ENCODE results near the gene DHH.
A peak's percentile ranks its signal among the peaks of the same experiment; 100 is the strongest.

Gene DHH

GRCh38 chr12:49055978-49056754, 38.4 kb downstream of the DHH start:
- peak overlapping the region; percentile 2 for H3K4me3 ChIP-seq (ENCODE audit: low read depth, low read length)
- in situ Hi-C loops (cut with HindIII; ENCODE audit: low sequenced_read_pairs) = no loop called here
- peak; percentile 65 for DNase-seq (ENCODE audit: low read depth, low spot score)
- TF ChIP-seq, protein P1, sequence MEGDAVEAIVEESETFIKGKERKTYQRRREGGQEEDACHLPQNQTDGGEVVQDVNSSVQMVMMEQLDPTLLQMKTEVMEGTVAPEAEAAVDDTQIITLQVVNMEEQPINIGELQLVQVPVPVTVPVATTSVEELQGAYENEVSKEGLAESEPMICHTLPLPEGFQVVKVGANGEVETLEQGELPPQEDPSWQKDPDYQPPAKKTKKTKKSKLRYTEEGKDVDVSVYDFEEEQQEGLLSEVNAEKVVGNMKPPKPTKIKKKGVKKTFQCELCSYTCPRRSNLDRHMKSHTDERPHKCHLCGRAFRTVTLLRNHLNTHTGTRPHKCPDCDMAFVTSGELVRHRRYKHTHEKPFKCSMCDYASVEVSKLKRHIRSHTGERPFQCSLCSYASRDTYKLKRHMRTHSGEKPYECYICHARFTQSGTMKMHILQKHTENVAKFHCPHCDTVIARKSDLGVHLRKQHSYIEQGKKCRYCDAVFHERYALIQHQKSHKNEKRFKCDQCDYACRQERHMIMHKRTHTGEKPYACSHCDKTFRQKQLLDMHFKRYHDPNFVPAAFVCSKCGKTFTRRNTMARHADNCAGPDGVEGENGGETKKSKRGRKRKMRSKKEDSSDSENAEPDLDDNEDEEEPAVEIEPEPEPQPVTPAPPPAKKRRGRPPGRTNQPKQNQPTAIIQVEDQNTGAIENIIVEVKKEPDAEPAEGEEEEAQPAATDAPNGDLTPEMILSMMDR (IDR thresholded peaks at IDR 0.05; ENCODE audit: low read depth, low read length) = no peak

- TF ChIP-seq, protein P1 (IDR thresholded peaks at IDR 0.05; ENCODE audit: low read depth, low read length) = no peak
- DNase-seq (ENCODE audit: low read depth, low spot score) = no peak
- H3K4me3 ChIP-seq (ENCODE audit: low read depth, low read length) = no peak overlapping the region
- in situ Hi-C loops (cut with HindIII; ENCODE audit: low sequenced_read_pairs) = no loop called here
Measured at GRCh38 chr12:49055092-49055491, 39.5 kb downstream of the DHH start.

DNA sequence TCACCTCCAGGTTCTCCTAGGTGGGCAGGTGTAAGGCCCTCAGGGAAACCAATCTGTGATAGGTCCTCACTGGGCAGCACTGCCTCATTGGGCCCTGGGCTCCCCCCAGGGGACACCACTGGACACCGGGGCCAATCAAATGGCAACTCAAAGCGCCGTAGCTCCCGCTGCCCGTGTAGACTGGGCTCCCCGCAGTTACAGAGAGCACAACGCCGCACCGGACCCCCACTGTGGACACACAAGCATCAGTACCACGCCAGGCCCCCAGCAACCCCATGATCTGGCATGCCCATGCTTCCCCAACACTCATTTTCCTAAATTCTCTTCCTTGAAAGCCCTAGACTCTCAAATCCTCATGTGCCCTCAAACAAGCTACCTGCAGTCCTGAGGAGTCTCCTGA, 40.1 kb downstream of the DHH start:
- in situ Hi-C loops (cut with HindIII; ENCODE audit: low sequenced_read_pairs) = no loop called here
- TF ChIP-seq, protein P1 (IDR thresholded peaks at IDR 0.05; ENCODE audit: low read depth, low read length) = no peak
- DNase-seq (ENCODE audit: low read depth, low spot score) = no peak
- no peak overlapping the region for H3K4me3 ChIP-seq (ENCODE audit: low read depth, low read length)

GRCh38 chr12:49054096-49054495, 40.5 kb downstream of the DHH start:
- no peak overlapping the region for H3K4me3 ChIP-seq (ENCODE audit: low read depth, low read length)
- no peak for DNase-seq (ENCODE audit: low read depth, low spot score)
- in situ Hi-C loops (cut with HindIII; ENCODE audit: low sequenced_read_pairs) = no loop called here
- TF ChIP-seq, protein P1 (IDR thresholded peaks at IDR 0.05; ENCODE audit: low read depth, low read length) = no peak

DNA sequence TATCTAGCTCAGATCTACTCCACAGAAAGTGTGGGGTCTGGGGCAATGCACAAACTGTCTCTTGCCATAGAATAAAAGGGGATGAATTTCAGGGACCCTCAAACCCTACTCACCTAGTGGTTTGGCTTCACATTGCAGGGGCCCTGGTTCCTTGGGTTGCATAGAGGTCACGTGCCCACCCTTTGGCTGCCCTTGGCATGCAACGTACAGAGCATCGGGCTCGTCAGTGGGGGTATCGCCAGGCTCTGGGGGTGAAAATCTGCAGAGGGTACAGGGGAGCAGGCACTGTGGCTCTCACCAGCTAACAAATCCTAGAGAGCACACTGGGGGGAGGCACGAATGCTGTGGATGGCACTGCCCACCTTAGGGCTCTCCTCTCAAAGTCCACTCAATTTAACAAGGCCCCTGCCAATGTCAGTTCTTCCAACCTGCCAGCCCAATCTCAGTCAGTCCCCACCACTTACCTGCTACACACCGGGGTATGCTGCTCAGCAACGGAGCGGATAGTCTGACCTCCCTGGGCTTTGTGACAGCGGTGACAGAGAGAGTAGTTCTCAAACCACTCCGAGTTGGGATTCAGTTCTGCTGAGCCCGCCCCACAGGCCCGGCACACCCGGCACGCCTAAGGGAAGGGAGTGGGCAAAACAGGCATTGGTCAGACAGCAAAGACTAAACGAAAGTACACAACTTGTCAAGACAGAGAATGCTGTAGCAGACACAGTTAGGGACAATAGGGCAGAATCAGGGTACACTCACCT, 42.0 kb downstream of the DHH start:
- in situ Hi-C loops (cut with HindIII; ENCODE audit: low sequenced_read_pairs) = no loop called here
- H3K4me3 ChIP-seq (ENCODE audit: low read depth, low read length) = no peak overlapping the region
- TF ChIP-seq, protein P1 (IDR thresholded peaks at IDR 0.05; ENCODE audit: low read depth, low read length) = no peak
- no peak for DNase-seq (ENCODE audit: low read depth, low spot score)

DNA sequence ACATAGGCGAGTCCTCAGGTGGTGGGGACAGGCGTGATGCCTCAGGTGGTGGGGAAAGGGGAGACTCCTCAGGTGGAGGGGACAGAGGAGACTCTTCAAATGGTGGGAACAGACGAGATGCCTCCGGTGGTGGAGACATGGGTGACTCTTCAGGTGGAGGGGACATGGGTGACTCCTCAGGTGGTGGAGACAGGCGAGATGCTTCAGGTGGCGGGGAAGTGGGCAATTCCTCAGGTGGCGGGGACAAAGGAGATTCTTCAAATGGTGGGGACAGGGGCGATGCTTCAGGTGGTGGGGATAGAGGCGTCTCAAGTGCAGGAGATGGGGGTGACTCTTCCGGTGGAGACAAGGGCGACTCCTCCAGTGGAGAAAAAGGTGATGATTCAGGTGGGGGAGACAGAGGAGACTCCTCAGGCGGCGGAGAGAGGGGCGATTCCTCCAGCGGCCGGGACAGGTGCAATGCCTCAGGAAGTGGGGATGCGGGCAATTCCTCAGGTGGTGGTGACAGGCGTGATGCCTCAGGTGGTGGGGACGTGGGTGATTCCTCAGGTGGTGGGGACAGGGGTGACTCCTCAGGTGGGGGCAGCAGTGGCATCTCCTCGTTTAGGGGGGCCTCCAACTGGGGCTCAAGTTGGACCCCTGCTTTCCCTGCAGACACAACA, 42.7 kb downstream of the DHH start:
- no peak overlapping the region for H3K4me3 ChIP-seq (ENCODE audit: low read depth, low read length)
- in situ Hi-C loops (cut with HindIII; ENCODE audit: low sequenced_read_pairs) = no loop called here
- DNase-seq (ENCODE audit: low read depth, low spot score) = no peak
- TF ChIP-seq, protein P1 (IDR thresholded peaks at IDR 0.05; ENCODE audit: low read depth, low read length) = no peak
